ENCODE results near the gene CHST15.

The CHST15 gene

DNA sequence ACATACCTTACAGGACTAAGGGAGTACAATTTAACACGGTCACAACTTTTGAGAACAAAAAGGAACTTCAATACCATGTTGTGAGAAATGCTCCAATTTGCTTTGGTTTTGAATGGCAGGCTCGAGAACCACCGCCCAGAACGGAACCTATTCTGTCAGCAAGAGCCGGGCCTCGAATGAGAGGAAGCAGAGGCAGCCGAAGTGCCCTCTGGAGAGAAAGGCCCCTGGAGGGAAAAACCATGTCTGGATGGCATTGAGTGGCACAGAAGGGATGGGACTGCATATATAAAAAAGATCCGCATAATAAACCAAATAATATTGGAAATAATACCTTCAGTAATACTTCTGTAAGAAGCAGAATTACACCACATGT lies 85.6 kb downstream of the CHST15 start:
- DNase-seq = no peak

DNA sequence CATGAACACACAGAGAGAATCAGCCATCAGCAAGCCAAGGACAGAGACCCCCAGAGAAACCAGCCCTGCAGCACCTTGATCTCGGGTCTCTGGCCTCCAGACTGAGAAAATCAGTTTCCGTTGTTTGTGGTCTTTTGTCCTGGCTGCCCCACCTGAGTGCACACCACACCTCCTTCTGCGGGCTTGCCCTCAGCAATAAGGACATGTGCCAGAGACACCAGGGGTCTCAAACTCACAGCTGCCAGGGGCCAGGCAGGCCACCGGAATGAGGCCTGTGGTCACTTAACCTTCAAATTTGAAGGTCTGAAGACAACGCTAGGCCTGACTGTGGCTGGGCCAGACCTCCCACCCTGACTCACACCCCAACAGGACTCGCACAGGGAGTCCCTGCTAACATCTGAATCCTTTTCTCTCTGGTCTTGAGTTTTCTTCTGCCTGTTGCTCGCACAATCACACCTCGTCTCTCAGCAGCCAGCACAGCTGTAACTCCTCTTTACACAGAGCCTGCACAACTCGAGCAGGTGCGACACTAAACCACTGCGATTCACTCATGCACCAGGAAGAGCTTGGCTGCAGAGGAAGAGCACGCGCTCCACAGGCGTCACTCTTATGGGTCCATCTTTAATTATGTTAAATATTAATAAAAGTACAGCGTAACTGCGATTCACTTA lies 86.2 kb downstream of the CHST15 start:
- DNase-seq = no peak

DNA sequence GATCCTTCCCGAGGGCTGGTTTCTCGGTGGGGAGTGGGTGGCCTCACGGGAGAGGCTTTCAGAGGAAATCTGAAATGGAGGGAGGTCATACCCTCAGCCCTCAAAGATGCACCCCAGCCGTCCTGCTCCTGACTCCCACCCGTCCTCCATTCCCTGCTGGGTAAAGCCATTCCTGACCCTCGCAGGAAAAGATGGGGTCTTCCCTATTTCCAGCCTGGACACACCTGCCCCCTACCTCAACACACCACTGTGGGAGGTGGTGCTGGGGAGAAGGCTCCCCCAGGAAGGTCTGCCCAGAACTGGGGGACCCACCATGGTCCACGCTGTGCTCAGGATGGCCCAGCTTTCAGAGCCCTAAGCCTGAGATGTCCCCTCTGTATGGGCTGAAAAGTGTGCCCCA lies 86.9 kb downstream of the CHST15 start:
- no peak for DNase-seq

DNA sequence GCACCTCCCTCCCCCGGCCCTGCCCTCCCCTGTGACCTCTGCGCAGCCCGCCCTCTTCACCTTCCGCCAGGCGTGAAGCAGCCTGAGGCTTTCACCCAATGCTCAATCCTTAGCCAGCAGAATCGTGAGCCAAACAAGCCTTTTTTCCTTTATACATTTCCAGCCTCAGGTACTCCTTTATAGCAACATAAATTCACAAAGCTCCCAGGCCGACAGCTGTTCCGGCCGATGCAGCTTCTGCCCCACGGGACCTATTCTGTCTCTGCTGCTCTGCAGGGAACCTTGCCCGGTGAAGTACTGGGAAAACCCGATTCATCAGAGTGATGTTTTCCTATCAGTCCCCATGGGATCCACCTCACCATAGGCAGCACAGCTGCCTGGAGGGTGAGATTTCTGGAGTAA lies 87.4 kb downstream of the CHST15 start:
- no peak for DNase-seq

DNA sequence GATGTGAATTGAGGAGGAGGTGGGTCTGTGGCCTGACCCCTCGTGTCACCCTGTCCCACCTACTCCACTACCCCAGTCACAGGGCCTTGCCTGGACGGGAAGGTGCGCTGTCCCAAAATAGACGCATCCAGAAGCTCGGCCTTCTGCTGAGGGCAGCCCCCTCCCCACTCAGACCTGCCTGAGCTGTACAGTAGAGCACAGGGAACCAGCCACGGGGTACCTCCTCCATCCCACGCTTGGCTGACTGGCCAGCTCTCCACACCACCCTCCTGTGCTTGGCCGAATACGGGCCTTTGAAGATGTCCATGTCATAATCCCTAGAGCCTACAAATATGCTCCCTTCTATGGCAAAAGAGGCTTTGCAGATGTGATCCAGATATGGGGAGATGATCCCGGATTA lies 88.3 kb downstream of the CHST15 start:
- DNase-seq = no peak

DNA sequence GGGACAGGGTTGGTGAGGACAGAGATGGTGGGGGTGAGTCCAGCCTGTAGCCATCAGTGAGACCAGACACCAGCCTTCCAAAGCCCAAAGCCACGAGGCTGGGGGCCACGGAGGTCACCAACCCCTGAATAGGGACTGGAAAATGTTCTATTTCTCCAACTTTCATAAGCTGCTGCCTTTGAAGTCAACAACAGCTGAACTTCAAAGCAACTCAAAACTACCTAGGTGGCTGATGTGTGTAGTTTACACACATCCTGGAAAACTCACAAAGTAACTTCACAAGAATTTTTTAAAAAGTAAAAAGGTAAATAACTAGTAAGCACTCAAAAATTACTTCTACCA lies 88.8 kb downstream of the CHST15 start:
- no peak for DNase-seq

DNA sequence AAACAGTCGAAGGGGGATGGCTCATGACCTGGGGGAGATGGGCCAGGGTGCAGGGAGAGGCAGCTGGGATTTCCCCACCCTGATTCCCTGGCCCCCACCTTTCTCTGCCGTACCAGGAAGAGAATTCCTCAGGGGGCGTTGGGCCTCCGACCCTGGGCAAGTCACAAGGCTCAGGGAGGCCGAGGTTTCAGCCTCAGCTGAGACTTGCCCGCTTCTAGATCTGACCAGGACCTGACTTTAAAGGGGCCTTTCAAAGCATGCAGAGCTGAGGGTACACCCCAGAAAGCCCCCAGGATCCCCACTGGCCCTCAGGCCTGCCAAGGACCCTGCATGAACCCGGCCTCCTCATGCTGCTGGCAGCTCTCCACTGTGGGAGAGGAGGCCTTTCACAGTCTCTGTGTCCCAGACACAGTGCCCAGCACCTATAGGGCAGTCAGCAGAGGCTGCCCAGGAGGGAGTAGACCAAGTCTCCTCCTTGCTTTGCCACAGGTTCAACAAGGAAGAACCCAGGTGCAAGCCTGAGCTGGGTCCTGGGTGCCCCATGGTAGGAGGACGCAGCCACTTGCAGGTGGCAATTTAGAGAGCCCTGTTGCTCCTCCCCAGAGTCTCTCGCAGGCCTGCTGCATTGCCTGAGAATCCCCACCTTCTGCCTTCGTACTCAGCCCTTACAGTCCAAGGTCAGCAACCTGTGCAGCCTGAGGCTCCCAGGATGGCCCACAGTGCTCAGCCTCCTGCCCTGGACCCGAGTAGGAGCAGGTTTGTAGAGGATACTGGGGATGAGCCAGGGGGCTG lies 89.3 kb downstream of the CHST15 start:
- no peak for DNase-seq

DNA sequence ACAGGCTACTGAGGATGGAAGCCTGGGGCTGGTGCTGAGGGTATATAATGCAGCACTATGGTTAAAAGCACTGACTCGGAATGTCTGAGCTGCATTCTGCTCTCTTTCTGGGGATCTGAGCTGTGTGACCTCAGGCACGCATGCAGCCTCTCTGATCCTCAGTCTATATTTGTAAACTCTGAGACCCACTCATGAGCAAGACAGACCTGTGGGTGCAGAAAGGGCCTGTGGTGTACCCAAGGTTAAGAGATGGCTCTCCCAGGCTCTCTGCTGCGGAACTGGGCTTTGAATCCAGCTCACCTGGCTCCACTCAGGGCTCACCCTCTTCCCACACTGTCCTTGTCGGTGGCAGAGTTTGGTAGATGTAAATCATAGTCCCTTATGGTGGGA lies 89.9 kb downstream of the CHST15 start:
- no peak for DNase-seq

DNA sequence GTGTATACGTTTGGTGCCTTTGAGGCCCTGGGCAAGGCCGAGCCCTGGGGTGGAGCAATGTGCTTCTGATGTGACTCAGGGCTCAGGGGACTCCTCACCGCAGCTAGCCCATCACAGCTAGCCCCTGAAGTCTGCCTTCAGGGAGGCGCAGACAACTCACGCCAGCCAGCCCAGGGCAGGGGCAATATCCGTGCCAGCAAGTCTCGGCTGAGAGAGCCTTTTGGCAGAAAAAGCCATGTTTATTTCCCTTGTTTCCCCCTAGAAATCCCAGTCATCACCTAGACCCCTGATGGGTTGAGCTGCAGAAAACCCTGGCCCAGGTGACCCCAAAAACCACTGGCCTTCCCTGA lies 90.4 kb downstream of the CHST15 start:
- DNase-seq = no peak

DNA sequence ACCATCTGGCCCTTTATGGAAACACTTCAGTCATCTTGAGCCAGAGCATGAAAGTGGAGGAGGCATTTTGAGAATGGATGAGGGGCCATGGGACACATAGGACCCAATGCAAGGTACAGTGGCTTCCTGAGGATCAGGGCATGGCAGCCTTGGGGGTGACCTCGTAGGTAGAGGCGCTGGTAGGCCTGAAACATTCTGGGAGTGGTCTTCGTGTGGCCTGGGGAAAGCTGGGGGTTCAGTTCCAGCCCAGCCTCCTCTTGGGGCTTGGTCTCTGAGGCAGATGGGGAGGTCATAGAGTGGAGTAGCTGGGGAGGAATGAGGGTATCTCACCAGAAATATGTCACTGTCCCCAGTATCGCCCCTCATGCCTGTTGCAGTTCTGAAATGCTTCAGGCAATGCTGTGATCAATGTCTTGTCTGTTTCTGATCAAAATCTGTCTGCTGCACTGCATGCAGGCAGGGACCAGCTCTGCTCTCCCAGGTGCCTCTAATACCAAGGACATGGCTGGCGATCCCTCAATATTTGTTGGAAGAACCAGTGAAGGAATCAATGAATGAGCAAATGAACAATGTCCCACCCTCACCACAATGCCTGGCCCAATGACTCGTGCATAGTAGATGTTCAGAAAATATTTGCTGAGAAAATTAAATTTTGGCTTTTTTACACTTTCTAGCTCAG lies 90.9 kb downstream of the CHST15 start:
- no peak for DNase-seq

DNA sequence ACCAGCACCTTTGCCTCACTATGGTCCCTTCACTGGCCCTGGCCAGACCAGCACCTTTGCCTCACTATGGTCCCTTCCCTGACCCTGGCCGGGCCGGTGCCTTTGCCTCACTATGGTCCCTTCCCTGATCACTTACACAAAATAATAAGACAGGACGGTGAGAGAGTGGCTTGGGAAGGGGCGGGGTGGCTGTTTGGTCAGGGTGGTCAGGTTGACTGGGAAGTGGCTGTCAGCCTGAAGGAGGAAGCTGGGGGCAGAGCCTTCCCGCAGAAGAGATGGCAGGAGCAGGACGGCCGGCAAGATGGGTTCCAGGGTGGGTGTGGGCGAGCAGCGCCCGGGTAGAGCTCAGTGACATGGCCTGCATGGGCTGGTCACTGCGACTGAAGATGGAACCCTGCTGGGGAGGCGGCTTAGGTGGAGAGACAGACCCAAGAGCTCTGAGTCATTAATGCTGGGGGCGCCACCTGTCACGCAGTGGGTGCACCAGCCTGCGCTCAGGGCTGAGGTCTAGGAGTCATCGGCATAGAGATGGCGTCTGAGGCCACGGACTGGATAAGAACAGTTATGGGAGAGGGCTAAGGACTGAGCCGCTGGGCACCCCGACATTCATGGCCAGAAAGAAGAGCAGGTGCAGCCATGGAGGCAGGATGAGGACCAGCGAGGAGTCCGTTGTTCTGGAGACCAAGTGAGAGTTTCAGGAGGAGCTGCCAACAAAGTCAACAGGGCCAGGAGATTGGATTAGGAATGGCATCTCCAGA lies 91.8 kb downstream of the CHST15 start:
- DNase-seq = no peak

DNA sequence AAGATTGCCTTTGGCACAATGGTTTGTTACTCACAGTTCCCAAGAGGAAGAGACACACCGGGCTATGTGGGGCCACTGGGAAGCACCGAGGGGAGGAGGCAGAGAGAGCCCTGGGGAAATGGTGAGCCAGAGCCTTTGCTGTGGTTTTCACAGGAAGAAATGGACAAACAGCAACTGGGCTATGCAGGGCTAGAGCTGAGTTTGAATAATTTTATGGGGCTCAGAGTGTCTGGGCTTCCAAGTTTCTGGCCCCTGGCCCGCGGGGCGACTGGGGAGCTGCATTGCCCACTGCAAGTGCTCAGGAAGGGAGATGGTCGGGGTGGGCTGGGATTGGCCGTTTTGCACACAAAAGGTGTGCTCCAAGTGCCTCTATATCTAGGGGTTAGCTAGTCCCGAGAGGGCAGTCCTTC lies 92.6 kb downstream of the CHST15 start:
- DNase-seq = no peak

DNA sequence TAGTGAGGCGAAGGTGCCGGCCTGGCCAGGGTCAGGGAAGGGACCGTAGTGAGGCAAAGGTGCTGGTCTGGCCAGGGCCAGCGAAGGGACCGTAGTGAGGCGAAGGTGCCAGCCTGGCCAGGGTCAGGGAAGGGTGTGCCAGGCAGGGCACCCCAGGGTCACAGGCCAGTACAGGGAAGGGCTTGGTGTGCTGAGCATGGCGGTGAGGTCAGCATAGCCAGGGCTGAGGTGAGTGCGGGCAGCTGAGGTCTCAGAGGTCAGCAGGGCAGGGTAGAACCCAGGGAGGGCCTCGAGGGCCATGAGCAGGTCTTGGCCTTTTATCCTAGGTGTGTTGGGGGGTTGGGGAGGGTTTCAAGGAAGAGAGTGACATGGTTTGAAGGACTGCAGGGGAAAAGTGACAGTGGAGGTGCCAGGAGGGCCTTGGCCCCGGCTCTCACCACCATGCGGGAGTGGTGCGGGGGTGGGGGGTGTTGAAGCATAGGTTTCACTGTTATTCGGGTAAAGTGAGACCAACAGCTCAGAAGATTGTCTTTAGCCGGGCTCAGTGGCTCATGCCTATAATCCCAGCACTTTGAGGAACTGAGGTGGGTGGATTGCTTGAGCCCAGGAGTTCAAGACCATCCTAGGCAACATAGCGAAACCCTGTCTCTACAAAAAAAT lies 93.3 kb downstream of the CHST15 start:
- DNase-seq = no peak

DNA sequence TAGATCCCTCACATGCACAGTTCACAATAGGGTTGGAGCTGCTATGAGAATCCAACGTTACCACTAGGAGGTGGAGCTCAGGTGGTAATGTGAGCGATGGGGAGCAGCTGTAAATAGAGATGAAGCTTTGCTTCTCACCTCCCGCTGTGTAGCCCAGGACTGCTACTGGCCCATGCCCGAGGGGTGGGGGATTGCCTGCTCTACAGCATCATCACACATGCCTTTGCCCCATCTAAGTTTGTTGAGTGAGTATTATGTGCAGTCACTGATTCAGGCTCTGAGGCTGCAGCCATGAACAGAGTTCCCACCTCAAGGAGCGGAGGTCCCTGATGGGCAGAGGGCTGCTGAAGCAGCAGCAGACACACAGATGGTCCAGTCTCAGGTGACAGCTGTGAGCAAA lies 94.1 kb downstream of the CHST15 start:
- DNase-seq = no peak

DNA sequence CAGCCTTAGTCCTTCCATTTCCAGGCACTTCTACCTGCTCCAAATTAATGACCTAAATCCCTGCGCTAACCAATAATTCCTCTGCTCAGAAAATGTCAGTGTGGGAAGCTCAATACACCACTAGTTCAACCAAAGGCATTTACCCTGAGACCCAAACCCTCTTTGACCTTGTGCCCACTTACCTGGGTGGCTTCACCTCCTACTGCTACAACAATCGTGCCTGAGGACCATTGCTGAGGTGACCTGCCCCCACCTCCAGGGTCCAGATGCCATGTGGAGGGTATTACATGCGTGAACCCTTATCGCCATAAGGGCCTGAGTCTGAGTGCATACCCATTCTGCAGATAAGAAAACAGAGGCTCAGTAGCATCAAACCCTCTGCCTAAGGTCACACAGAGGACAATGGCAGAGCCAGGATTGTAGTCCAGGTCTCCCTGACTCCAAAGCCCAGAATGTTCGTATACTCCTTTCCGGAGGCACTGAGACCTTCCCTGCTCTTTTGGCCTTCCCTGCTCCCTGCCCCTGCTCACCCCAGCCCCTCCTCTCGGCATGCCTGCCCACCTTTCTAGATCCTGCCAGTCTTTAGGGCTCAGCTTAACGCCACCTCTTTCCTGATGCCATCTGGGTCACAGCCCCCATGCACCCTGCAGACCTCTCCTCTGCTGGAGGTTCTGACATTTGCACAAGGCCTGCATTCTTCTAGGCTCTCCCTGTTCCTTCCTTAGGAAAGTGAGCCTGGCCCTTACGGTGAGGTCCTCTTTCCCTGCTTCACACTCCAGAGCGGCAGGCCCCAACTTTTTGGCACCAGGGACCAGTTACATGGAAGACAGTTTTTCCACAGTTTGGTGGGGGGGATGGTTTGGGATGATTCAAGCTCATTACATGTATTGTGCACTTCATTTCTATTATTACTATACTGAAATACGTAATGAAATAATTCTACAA lies 94.9 kb downstream of the CHST15 start:
- no peak for DNase-seq

DNA sequence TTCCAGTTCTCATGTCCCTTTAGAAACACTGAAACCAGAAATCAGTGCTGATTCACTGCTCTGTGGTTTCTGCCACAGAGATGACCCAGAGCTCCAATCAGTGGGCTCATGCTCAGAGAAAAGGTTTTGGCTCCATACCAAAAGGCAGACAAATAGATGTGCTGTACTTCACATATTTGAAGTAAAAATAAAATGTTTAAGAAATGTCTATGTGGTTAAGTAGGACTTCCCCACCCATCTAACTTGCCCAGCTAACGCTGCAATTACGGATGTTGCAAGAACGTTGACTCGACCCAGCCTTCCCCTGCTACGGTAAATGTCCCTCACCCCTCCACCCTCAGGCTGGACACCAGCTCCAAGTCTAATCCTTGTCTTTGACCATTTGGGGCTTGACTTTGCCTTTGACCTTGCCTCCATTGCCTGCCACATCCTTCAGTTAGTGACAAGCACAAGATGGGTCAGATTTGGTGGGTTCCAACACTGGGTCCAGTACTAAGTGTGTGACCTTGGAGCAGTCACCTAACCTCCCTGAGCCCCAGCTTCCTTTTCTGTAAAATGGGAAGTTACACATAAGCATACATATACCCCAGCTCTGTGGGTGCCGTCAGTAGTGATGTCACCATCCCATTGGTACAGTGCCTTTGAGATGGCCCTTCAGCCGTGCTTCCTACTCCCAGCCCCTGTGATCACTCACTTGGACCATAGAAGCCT lies 95.8 kb downstream of the CHST15 start:
- DNase-seq = no peak

DNA sequence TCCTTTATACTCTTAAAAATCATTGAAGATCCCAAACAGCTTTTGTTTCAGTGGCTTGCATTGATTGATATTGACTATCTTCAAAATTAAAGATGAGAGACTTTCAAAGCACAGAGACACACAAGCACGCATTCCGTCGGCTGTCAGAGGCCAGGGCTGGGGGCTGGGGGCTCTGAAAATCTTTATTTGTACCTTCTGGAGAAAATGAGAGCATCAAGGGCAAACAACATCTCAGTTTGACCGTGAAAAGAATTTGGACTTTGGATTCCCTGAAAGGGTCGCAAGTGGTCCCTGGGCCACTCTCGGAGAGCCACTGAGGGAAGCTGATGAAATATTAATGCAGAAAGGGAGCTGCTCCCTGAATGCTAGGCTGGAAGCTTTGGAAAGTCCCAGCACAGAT lies 96.4 kb downstream of the CHST15 start:
- no peak for DNase-seq

DNA sequence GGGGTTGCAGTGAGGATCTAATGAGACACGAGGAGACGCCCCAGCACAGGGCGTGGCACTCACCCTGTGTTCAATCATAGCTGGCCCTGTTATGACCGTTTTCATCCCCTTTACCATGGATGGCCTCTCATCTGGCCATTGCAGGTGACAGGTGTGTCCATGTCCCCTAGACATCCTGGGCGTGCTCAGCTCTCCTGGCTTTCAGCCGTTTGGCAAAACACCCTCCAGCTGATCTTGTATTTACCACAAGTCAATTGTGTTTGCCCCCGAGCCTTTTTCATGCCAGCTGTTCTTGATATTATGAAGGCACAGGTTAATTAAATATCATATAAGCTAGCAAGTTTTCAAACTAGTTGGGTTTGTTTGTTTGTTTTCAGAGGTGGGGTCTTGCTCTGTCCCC lies 97.1 kb downstream of the CHST15 start:
- DNase-seq = no peak

DNA sequence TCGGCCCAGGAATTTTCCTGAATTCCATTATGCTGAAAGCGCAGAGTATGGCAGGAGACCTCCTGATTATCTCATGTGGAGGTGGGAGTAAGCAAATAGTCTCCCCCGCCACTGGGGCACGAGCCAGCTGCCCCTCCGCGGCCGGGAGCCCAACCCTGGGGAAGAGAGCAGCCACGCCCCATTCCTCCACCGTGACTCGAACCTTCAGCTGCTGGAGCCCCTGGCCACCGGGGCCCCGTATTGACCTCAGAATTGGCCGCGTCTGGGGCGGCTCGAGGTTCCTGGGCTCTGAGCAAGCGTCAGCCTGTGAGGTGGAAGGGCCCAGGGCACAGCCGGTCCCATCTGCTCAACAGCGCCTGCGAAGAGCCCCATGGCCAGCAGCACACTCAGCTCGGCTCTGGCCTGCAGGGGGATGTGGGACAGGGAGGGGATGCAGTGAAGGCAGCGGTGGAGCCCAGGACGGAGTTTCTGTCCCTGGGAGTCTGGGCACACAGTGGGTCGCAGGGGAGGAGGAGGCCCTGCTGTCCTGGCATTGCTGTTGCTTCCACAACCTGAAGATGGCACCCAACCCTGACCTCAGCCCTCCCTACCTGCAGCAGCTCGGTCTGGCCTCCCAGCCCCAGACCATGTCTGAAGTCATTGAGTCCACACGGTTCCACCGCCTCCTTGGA lies 97.8 kb downstream of the CHST15 start:
- no peak for DNase-seq

DNA sequence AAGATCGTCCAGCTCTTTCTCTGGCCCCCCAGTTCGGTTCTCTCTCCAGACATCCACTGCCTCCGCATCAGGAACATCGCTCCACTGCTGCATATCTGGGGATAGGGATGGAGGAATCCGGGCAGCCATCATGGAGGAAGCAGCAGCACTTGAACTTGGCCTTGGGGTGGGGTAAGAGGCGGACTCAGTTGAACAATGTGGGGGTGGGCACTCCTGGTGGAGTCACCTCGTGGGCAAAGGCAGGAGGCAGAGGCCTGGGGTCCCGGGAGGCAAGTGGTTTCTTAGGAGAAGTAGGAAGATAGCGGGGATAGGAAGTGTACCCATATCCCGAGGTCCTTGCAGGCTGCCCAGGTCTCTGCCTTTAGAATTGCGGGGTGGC lies 98.3 kb downstream of the CHST15 start:
- no peak for DNase-seq
